GM12801 (cell line): Measurements from ENCODE around the gene SLC35F3.

Experiments
- CTCF ChIP-seq: IDR thresholded peaks from one replicate; pipeline ENCODE4 v1.5.1; 2011; ENCODE audit warnings: control low read depth; ENCODE audit not compliant: insufficient read length; ENCODE audit errors: extremely low read depth

The SLC35F3 gene

DNA sequence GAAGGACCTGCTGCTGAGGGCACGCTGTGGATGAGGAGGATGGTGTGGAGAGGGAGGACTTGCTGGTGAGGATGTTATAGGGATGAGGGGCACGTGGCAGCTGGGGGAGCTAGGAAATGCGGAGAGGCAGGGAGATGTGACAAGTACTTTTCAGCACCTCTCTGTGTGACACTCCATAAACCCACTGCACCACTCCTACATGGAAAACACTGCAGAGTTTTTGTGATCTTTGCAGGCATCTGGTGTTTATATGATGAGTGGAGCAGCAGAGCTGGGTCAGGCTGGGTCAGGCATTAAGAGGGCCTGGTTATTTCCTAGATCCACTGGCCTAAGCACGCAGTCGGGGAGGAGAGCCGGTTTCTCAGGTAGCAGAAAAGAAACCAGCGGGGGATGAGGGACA, 301.5 kb downstream of the SLC35F3 start:
- TF ChIP-seq CTCF: no peak

DNA sequence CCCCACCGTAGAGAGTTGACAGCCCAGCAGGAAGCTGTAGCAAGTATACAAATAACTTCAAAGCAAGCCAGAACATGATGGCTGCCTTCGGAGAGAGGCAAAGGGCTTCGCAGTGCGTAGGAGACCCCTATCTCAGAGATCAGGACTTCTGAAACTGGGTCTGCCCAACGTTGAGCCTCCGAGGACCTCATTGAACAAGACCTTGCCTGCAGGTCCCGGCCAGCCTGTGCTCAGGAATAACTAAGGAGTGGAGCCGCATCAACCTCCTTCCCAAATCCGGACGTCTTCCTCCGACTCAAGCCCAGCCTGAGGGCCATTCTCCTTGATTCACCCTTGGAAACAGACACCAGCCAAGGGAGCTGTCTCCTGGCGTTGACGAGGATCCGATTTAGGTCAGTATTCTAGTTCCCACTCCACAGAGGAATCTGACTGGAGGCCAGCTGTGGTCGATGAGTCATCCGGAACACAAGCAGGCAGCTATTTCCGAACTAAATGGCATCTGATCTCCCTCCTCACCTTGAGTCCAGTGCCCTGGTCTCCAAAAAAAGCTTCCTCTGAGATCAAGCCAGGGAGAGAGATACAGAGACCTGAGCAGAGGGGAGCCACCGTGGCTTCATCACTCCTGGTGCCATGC, 302.3 kb downstream of the SLC35F3 start:
- TF ChIP-seq CTCF: no peak

DNA sequence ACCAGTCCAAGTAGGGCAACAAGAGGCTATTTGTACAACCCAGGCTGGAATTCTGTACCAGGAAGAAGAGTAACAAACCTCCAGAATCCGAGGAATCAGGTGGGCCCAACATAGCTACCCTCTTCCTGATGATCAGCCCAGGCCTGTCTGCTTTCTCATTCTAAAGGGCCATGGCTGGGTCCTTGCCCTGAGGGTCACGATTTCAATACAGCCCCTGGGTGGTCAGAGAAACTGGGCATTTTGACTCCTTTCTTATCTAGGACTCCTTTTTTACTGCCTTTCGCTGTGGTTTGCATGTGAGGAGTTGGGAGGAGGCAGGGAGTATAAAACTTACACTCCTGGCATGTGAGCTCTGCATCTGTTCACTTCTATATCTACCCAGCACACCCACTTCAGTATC, 303.9 kb downstream of the SLC35F3 start:
- no peak for TF ChIP-seq CTCF

GRCh38 chr1:234208791-234209190, 304.3 kb downstream of the SLC35F3 start:
- TF ChIP-seq CTCF: no peak

DNA sequence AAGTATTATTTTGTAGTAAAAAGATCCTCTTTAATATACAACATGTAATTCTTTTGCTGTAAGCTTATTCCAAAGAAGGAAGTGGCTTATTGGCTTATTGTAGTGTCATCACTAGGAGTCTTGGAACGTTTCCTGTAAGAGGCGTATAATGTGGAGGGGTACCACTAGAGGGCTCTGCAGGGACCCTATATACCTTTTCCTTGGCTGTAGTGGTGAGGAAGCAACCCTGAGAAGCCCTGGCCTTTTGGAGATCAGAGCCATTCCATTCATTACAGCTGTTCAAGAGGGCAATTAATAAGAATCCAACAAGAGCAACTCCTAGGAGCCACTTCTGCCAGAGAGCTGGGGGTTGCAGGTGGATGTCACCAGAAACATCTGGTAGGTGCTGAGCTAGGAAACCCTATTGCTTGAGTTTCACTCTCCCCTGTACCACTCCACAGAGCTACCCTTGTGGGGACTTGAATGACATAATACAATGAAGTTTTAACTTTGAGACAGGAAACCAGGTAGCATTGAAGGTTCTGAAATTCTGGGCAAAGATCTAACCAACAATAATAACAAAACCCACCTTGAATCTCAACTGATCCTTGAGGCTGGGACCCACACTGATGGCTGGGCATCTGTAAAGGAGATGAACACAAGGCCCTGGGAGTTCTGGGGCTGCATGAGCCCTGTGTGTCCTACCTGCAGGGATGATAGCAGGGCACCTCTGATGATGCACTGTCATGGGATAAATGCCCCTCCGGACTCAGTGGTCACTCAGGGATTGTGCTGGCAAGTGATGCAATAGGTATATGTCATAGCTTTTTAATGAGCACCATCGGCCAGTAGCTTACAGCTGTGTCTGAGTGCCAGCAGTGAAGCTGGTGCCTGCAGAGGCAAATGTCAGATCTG, 308.5 kb downstream of the SLC35F3 start:
- TF ChIP-seq CTCF: no peak

DNA sequence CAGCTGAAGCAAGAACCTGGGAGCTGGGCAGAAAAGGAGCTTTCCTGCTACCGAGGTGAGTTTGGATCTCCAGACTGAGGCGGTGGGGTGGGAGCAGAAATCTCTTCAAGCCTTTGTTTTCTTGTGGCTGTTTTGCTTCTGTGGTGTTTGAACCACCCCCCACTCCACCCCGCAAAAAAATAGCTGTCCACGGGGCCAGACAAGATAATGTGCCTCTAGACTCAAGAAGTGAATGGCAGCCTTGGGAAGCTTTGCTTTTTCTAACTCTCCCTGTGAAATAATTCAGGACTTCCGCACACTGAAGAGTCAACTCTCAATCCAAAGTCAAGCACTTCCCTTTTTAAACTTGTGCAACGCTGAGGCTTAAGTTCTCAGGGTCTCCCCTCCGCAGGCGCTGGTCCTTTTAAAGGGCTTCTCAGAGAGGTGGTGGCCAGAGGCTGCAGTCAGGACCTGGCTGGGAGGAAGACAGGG, 309.2 kb downstream of the SLC35F3 start:
- TF ChIP-seq CTCF: no peak

GRCh38 chr1:234214129-234214910, 309.8 kb downstream of the SLC35F3 start:
- TF ChIP-seq CTCF: no peak
